H9 (cell line): ENCODE data around the gene PARL. TPM values are rescaled to one million over a fixed set of nuclear protein-coding genes. Genes with fewer than 3 reads are reported as not detected.

Source experiments
- DNase-seq: peaks from one replicate; pipeline ENCODE4 v3.0.0-alpha.2; 2017
- H2AFZ ChIP-seq: one replicate; pipeline ENCODE4 v1.6.1; 2013; ENCODE audit warnings: mild to moderate bottlenecking, low read length, control low read depth, moderate library complexity
- H2AK5ac ChIP-seq: 2 replicates; pipeline ENCODE4 v1.6.1; 2013; ENCODE audit warnings: low read length, control low read depth, mixed read lengths; ENCODE audit not compliant: insufficient read length
- H2BK120ac ChIP-seq: one replicate; pipeline ENCODE4 v1.6.1; 2013; ENCODE audit warnings: low read depth, mild to moderate bottlenecking, low read length, control low read depth, inconsistent platforms; ENCODE audit not compliant: poor library complexity, severe bottlenecking
- H2BK12ac ChIP-seq: 2 replicates; pipeline ENCODE4 v1.6.1; 2013; ENCODE audit warnings: low read length, control low read depth, mixed read lengths, low read depth; ENCODE audit not compliant: insufficient read length
- H2BK15ac ChIP-seq: 2 replicates; pipeline ENCODE4 v1.6.1; 2013; ENCODE audit warnings: low read depth, low read length, control low read depth
- H2BK20ac ChIP-seq: one replicate; pipeline ENCODE4 v1.6.1; 2013; ENCODE audit warnings: low read depth, mild to moderate bottlenecking, low read length, control low read depth, inconsistent platforms; ENCODE audit not compliant: poor library complexity, severe bottlenecking
- H2BK5ac ChIP-seq: 2 replicates; pipeline ENCODE4 v1.6.1; 2013; ENCODE audit warnings: low read length, control low read depth, mixed read lengths; ENCODE audit not compliant: insufficient read length
- H3K14ac ChIP-seq: 2 replicates; pipeline ENCODE4 v1.6.1; 2013; ENCODE audit warnings: low read length, control low read depth; ENCODE audit not compliant: insufficient read depth
- H3K18ac ChIP-seq: 2 replicates; pipeline ENCODE4 v1.6.1; 2013; ENCODE audit warnings: low read depth, mild to moderate bottlenecking, mixed read lengths, low read length, control low read depth; ENCODE audit not compliant: insufficient read length
- H3K23ac ChIP-seq: 2 replicates; pipeline ENCODE4 v1.6.1; 2013; ENCODE audit warnings: low read length, control low read depth, mixed read lengths, low read depth; ENCODE audit not compliant: insufficient read length
- H3K23me2 ChIP-seq: 2 replicates; pipeline ENCODE4 v1.6.1; 2013; ENCODE audit warnings: low read depth, mild to moderate bottlenecking, mixed read lengths, low read length, control low read depth; ENCODE audit not compliant: insufficient read length, poor library complexity, severe bottlenecking
- H3K27ac ChIP-seq: 2 replicates; pipeline ENCODE4 v1.5.1; 2013; ENCODE audit warnings: low read length, control low read depth, mixed read lengths, low read depth; ENCODE audit not compliant: insufficient read length
- H3K27me3 ChIP-seq: 2 replicates; pipeline ENCODE4 v1.6.1; 2013; ENCODE audit warnings: low read length, control low read depth, inconsistent platforms; ENCODE audit not compliant: insufficient read depth
- H3K4ac ChIP-seq: 2 replicates; pipeline ENCODE4 v1.6.1; 2013; ENCODE audit warnings: low read depth, mild to moderate bottlenecking, control low read depth, inconsistent platforms, low read length, moderate library complexity
- H3K4me1 ChIP-seq: 2 replicates; pipeline ENCODE4 v1.6.1; 2013; ENCODE audit warnings: low read length, control low read depth, inconsistent platforms; ENCODE audit not compliant: insufficient read depth
- H3K4me2 ChIP-seq: 2 replicates; pipeline ENCODE4 v1.6.1; 2013; ENCODE audit warnings: low read length, control low read depth, mixed read lengths; ENCODE audit not compliant: insufficient read length, insufficient read depth
- H3K56ac ChIP-seq: 2 replicates; pipeline ENCODE4 v1.6.1; 2013; ENCODE audit warnings: low read depth, mild to moderate bottlenecking, mixed read lengths, low read length, control low read depth; ENCODE audit not compliant: insufficient read length
- H3K79me1 ChIP-seq: 2 replicates; pipeline ENCODE4 v1.6.1; 2013; ENCODE audit warnings: low read depth, mild to moderate bottlenecking, moderate library complexity, low read length, control low read depth, inconsistent platforms; ENCODE audit not compliant: insufficient read depth, poor library complexity, severe bottlenecking
- H3K79me2 ChIP-seq: 2 replicates; pipeline ENCODE4 v1.6.1; 2013; ENCODE audit warnings: low read length, control low read depth, inconsistent platforms; ENCODE audit not compliant: insufficient read depth
- H3K9ac ChIP-seq: 2 replicates; pipeline ENCODE4 v1.6.1; 2013; ENCODE audit warnings: low read length, control low read depth, mixed read lengths; ENCODE audit not compliant: insufficient read length; ENCODE audit errors: extremely low read depth
- H3K9me3 ChIP-seq: one replicate; pipeline ENCODE4 v1.6.1; 2013; ENCODE audit warnings: low read depth, low read length, inconsistent platforms; ENCODE audit not compliant: control insufficient read depth
- H3T11ph ChIP-seq: one replicate; pipeline ENCODE4 v1.6.1; 2013; ENCODE audit warnings: mild to moderate bottlenecking, low read length, control low read depth, inconsistent platforms
- H4K20me1 ChIP-seq: one replicate; pipeline ENCODE4 v1.6.1; 2013; ENCODE audit not compliant: control insufficient read depth, insufficient read length, insufficient read depth
- H4K5ac ChIP-seq: 2 replicates; pipeline ENCODE4 v1.6.1; 2013; ENCODE audit warnings: low read depth, mild to moderate bottlenecking, mixed read lengths, low read length, control low read depth; ENCODE audit not compliant: insufficient read length
- H4K8ac ChIP-seq: replicated peaks from 2 replicates; pipeline ENCODE4 v1.6.1; 2013; ENCODE audit warnings: low read length, control low read depth, mixed read lengths, low read depth; ENCODE audit not compliant: insufficient read length
- H4K91ac ChIP-seq: 2 replicates; pipeline ENCODE4 v1.6.1; 2013; ENCODE audit warnings: low read depth, mild to moderate bottlenecking, moderate library complexity, mixed read lengths, low read length, control low read depth; ENCODE audit not compliant: insufficient read length
- H3K27ac Mint-ChIP-seq, 3 experiments: 2 replicates in 2 of 3; 3 replicates in 1 of 3; pipeline ENCODE4 v1.8.0; 2020 to 2021; ENCODE audit warnings: mixed read lengths in 3 of 3, mild to moderate bottlenecking in 1 of 3, moderate library complexity in 1 of 3
- H3K27me3 Mint-ChIP-seq: 2 replicates; pipeline ENCODE4 v1.8.0; 2021; ENCODE audit warnings: low read depth, mild to moderate bottlenecking, moderate library complexity, mixed read lengths
- H3K36me3 Mint-ChIP-seq, 3 experiments: 2 replicates in 2 of 3; 3 replicates in 1 of 3; pipeline ENCODE4 v1.8.0; 2020 to 2021; ENCODE audit warnings: low read depth in 3 of 3, mixed read lengths in 3 of 3; ENCODE audit not compliant: insufficient read depth in 1 of 3
- H3K4me1 Mint-ChIP-seq, 2 experiments: 2 replicates each; pipeline ENCODE4 v1.8.0; 2020; ENCODE audit warnings: mixed read lengths in 2 of 2
- H3K4me3 Mint-ChIP-seq, 2 experiments: 2 replicates in 1 of 2; 3 replicates in 1 of 2; pipeline ENCODE4 v1.8.0; 2020 to 2021; ENCODE audit warnings: mild to moderate bottlenecking in 2 of 2, mixed read lengths in 2 of 2, moderate library complexity in 1 of 2
- H3K9me3 Mint-ChIP-seq, 2 experiments: 2 replicates in 1 of 2; 3 replicates in 1 of 2; pipeline ENCODE4 v1.8.0; 2020; ENCODE audit warnings: mild to moderate bottlenecking in 2 of 2, mixed read lengths in 2 of 2, moderate library complexity in 1 of 2
- CTCF ChIP-seq: fragments of 200-600 bp; sonication (generic); conservative IDR thresholded peaks from 3 replicates; pipeline ENCODE4 v1.8.0; 2021; ENCODE audit warnings: antibody characterized with exemption, mild to moderate bottlenecking
- WGBS: extraction: QIAGEN DNeasy Blood & Tissue Kit; methylation state at CpG from one replicate; pipeline ENCODE4 v1.1.7; 2013; ENCODE audit warnings: missing lambda C conversion rate, low lambda C conversion rate, mixed read lengths; ENCODE audit not compliant: insufficient read length; ENCODE audit errors: extremely low coverage; 5-methylcytosine and 5-hydroxymethylcytosine counted together
- total RNA-seq: library from RNA; stranded (reverse); gene quantifications from 2 replicates; pipeline ENCODE4 v1.2.1, GENCODE V29; 2021

Gene PARL
- total RNA-seq, 1 experiment from 2014 or later = 94.5 TPM

- H4K8ac ChIP-seq = no peak overlapping the region
- no peak overlapping the region for H3K14ac ChIP-seq
- no peaks in the 10 kb centered on the region for H4K20me1 ChIP-seq
- WGBS = no CpG with 5 or more reads among the region's 6 CpGs
- no peaks in the 10 kb centered on the region for H3K27me3 Mint-ChIP-seq
- no peak overlapping the region for H2BK20ac ChIP-seq
- no peak overlapping the region for H2AFZ ChIP-seq
- H3K9me3 ChIP-seq = no peaks in the 10 kb centered on the region
- DNase-seq = no peak
- no peak overlapping the region for H2BK120ac ChIP-seq
- no peak overlapping the region for H2BK15ac ChIP-seq
- H2BK12ac ChIP-seq = no peak overlapping the region
- H3K4me2 ChIP-seq = no peak overlapping the region
- no peak overlapping the region for H3T11ph ChIP-seq
- H3K36me3 Mint-ChIP-seq = peaks cover 43 to 94% (median 83%) of the 10 kb centered on the region in 3 experiments
- no peaks in the 10 kb centered on the region for H3K4me1 Mint-ChIP-seq
- no peak overlapping the region for H3K9ac ChIP-seq
- no peak for TF ChIP-seq CTCF
- no peaks in the 10 kb centered on the region for H3K79me2 ChIP-seq
- no peak overlapping the region for H2BK5ac ChIP-seq
- H3K27ac Mint-ChIP-seq = peak overlapping the region in 1 of 3 experiments; percentile 41; a peak in 1 of 7 replicates
- H3K27me3 ChIP-seq = no peaks in the 10 kb centered on the region
- no peaks in the 10 kb centered on the region for H3K4me1 ChIP-seq
- no peak overlapping the region for H2AK5ac ChIP-seq
- H4K91ac ChIP-seq = no peak overlapping the region
- no peaks in the 10 kb centered on the region for H3K23me2 ChIP-seq
- no peaks in the 10 kb centered on the region for H3K79me1 ChIP-seq
- H4K5ac ChIP-seq = no peak overlapping the region
- no peaks in the 10 kb centered on the region for H3K9me3 Mint-ChIP-seq
- H3K4me3 Mint-ChIP-seq = no peak overlapping the region
- H3K23ac ChIP-seq = no peak overlapping the region
- H3K27ac ChIP-seq = no peak overlapping the region
- H3K18ac ChIP-seq = no peak overlapping the region
- no peak overlapping the region for H3K56ac ChIP-seq
- H3K4ac ChIP-seq = no peak overlapping the region
Measured at GRCh38 chr3:183802989-183803388, 81.7 kb downstream of the PARL start.
